IMR-90 (cell line): ENCODE data around the gene ADSS1. TPM values are rescaled to one million over a fixed set of nuclear protein-coding genes. Genes with fewer than 3 reads are reported as not detected.

ENCODE experiments used
- ATAC-seq: fragments of 200-7000 bp; cut with Tn5 transposase; 2 replicates; pipeline ENCODE4 v1.9.1; 2020; ENCODE audit warnings: low read depth, mild to moderate bottlenecking, moderate library complexity
- BruUV-seq: library from RNA; stranded (reverse); fragments of 400-500 nt; replicated peaks from 2 replicates; lab custom pipeline; 2021; lab: Mats Ljungman, UMichigan
- CTCF ChIA-PET: fragments of 300-600 bp; formaldehyde crosslinking; extraction: SDS; loops from one replicate; lab custom pipeline; 2021; ENCODE audit warnings: antibody characterized with exemption; lab: Yijun Ruan, JAX
- POLR2A ChIA-PET: fragments of 300-600 bp; sonication (Branson Sonifier 250); formaldehyde crosslinking; loops from one replicate; lab custom pipeline; 2022; ENCODE audit warnings: antibody characterized with exemption; ENCODE audit not compliant: unreplicated experiment; lab: Charles Lee
- DNase-seq: peaks from one replicate; pipeline ENCODE4 v3.0.0; 2013
- H2AFZ ChIP-seq: replicated peaks from 2 replicates; pipeline ENCODE3; 2013; ENCODE audit warnings: low read length, mild to moderate bottlenecking; ENCODE audit not compliant: poor library complexity
- H2AK5ac ChIP-seq: 2 replicates; pipeline ENCODE4 v1.6.1; 2013; ENCODE audit warnings: low read depth, low read length, inconsistent platforms
- H2AK9ac ChIP-seq: replicated peaks from 2 replicates; pipeline ENCODE3; 2013; ENCODE audit warnings: mild to moderate bottlenecking, low read depth, low read length, moderate library complexity; ENCODE audit not compliant: poor library complexity
- H2BK120ac ChIP-seq: 2 replicates; pipeline ENCODE4 v1.6.1; 2013; ENCODE audit warnings: low read depth, low read length, inconsistent platforms
- H2BK15ac ChIP-seq: 3 replicates; pipeline ENCODE4 v1.6.1; 2013; ENCODE audit warnings: low read depth, low read length, inconsistent platforms
- H2BK20ac ChIP-seq: 2 replicates; pipeline ENCODE4 v1.6.1; 2013; ENCODE audit warnings: low read depth, mild to moderate bottlenecking, inconsistent platforms, low read length, moderate library complexity
- H2BK5ac ChIP-seq: 2 replicates; pipeline ENCODE4 v1.6.1; 2013; ENCODE audit warnings: mild to moderate bottlenecking, low read depth, low read length, inconsistent platforms; ENCODE audit not compliant: poor library complexity, severe bottlenecking
- H3K14ac ChIP-seq: replicated peaks from 2 replicates; pipeline ENCODE4 v1.6.1; 2013; ENCODE audit warnings: low read depth, low read length, inconsistent platforms
- H3K18ac ChIP-seq: 2 replicates; pipeline ENCODE4 v1.6.1; 2013; ENCODE audit warnings: low read depth, low read length, control low read depth
- H3K23ac ChIP-seq: 2 replicates; pipeline ENCODE4 v1.6.1; 2013; ENCODE audit warnings: low read depth, low read length, inconsistent platforms
- H3K27ac ChIP-seq: 2 replicates; pipeline ENCODE4 v1.5.1; 2013; ENCODE audit warnings: mild to moderate bottlenecking, control low read depth, low read length; ENCODE audit not compliant: insufficient read depth
- H3K27me3 ChIP-seq: 2 replicates; pipeline ENCODE4 v1.6.1; 2013; ENCODE audit warnings: low read length; ENCODE audit not compliant: control insufficient read depth, insufficient read depth
- H3K36me3 ChIP-seq: 2 replicates; pipeline ENCODE4 v1.6.1; 2013; ENCODE audit warnings: low read length, mixed read lengths; ENCODE audit not compliant: control insufficient read depth, insufficient read depth
- H3K4ac ChIP-seq: 2 replicates; pipeline ENCODE4 v1.6.1; 2013; ENCODE audit warnings: low read depth, low read length, inconsistent platforms
- H3K4me1 ChIP-seq: 2 replicates; pipeline ENCODE4 v1.6.1; 2013; ENCODE audit warnings: low read length, mixed read lengths; ENCODE audit not compliant: control insufficient read depth, insufficient read depth
- H3K4me2 ChIP-seq: 2 replicates; pipeline ENCODE4 v1.6.1; 2013; ENCODE audit warnings: low read depth, mild to moderate bottlenecking, control low read depth, low read length, moderate library complexity
- H3K4me3 ChIP-seq: 2 replicates; pipeline ENCODE4 v1.5.1; 2013; ENCODE audit warnings: low read depth, mild to moderate bottlenecking, control low read depth, low read length, moderate library complexity; ENCODE audit not compliant: insufficient read depth
- H3K56ac ChIP-seq: 2 replicates; pipeline ENCODE4 v1.6.1; 2013; ENCODE audit warnings: low read length, inconsistent platforms; ENCODE audit not compliant: insufficient read depth; ENCODE audit errors: extremely low read depth
- H3K79me1 ChIP-seq, 2 experiments: 2 replicates each; pipeline ENCODE4 v1.6.1; 2013; ENCODE audit warnings: low read length in 2 of 2, inconsistent platforms in 1 of 2, low read depth in 1 of 2
- H3K9ac ChIP-seq: 2 replicates; pipeline ENCODE4 v1.6.1; 2013; ENCODE audit warnings: low read depth, low read length, control low read depth
- H3K9me1 ChIP-seq: 2 replicates; pipeline ENCODE4 v1.6.1; 2013; ENCODE audit warnings: low read length, inconsistent platforms; ENCODE audit not compliant: insufficient read depth
- H3K9me3 ChIP-seq: 2 replicates; pipeline ENCODE4 v1.6.1; 2013; ENCODE audit warnings: low read length; ENCODE audit not compliant: control insufficient read depth, insufficient read depth
- H4K20me1 ChIP-seq: 2 replicates; pipeline ENCODE4 v1.6.1; 2013; ENCODE audit warnings: low read length, inconsistent platforms; ENCODE audit not compliant: insufficient read depth
- H4K5ac ChIP-seq: 2 replicates; pipeline ENCODE4 v1.6.1; 2013; ENCODE audit warnings: mild to moderate bottlenecking, low read depth, low read length, control low read depth
- H4K8ac ChIP-seq, 2 experiments: 2 replicates each; pipeline ENCODE4 v1.6.1; 2013; ENCODE audit warnings: low read depth in 2 of 2, low read length in 2 of 2, control low read depth in 1 of 2, inconsistent platforms in 1 of 2
- H4K91ac ChIP-seq: 2 replicates; pipeline ENCODE4 v1.6.1; 2013; ENCODE audit warnings: low read depth, low read length, inconsistent platforms; ENCODE audit not compliant: insufficient read depth
- BHLHE40 ChIP-seq: fragments of 150-350 bp; IDR thresholded peaks from 2 replicates; pipeline ENCODE4 v1.6.1; 2016; ENCODE audit warnings: mild to moderate bottlenecking, low read depth, low read length
- CTCF ChIP-seq: conservative IDR thresholded peaks from 2 replicates; pipeline ENCODE4 v1.5.1; 2012; ENCODE audit warnings: mild to moderate bottlenecking, low read depth, low read length, improper control_type of control experiment
- FOS ChIP-seq: fragments of 150-350 bp; IDR thresholded peaks from 2 replicates; pipeline ENCODE4 v1.6.1; 2016; ENCODE audit warnings: low read depth, low read length
- MXI1 ChIP-seq: IDR thresholded peaks from 2 replicates; pipeline ENCODE4 v1.6.1; 2012; ENCODE audit warnings: low read depth, mild to moderate bottlenecking, low read length, moderate library complexity, borderline replicate concordance
- RCOR1 ChIP-seq: IDR thresholded peaks from 2 replicates; pipeline ENCODE4 v1.6.1; 2012; ENCODE audit warnings: mild to moderate bottlenecking, low read length, improper control_type of control experiment; ENCODE audit not compliant: insufficient replicate concordance
- RFX5 ChIP-seq: IDR thresholded peaks from 2 replicates; pipeline ENCODE4 v1.8.0; 2012; ENCODE audit warnings: low read depth, mild to moderate bottlenecking, low read length, moderate library complexity
- WGBS, 2 experiments: methylation state at CpG; one replicate each; pipeline versions ENCODE4 v1.1.5 to v1.1.7; 2013; ENCODE audit warnings: missing lambda C conversion rate in 2 of 2; ENCODE audit not compliant: insufficient read length in 1 of 2; ENCODE audit errors: extremely low coverage in 2 of 2; 5-methylcytosine and 5-hydroxymethylcytosine counted together
- dilution Hi-C: fragments of 300-500 bp; cut with HindIII; formaldehyde crosslinking; loops from one replicate; pipeline ENCODE4 v1.14.3; 2018; ENCODE audit warnings: low sequenced_read_pairs; ENCODE audit not compliant: unreplicated experiment
- in situ Hi-C: fragments of 300-500 bp; cut with MboI; formaldehyde crosslinking; loops from 3 replicates; pipeline ENCODE4 v1.14.3; 2019; ENCODE audit warnings: low sequenced_read_pairs, inconsistent platforms, mixed read lengths
- intact Hi-C: fragments of 100-400 bp; cut with micrococcal nuclease; formaldehyde crosslinking; loops from 2 replicates; pipeline ENCODE4 v1.10.0; 2022
- polyA plus RNA-seq, 3 experiments: library from polyadenylated mRNA; depleted of rRNA; stranded (reverse); fragments of >200 nt; gene quantifications; 2 replicates each; pipeline ENCODE4 v1.2.3, GENCODE V29; 2012; ENCODE audit warnings: low replicate concordance in 1 of 3
- total RNA-seq: library from RNA; depleted of rRNA; stranded (reverse); fragments of >200 nt; gene quantifications from 2 replicates; pipeline ENCODE4 v1.2.3, GENCODE V29; 2012

ADSS1 gene
- total and polyA plus RNA-seq, 2 of the 4 experiments (the other 2 are of a cell fraction) = 1.8 to 5.2 TPM

GRCh38 chr14:104746071-104746545 is 22.1 kb downstream of the ADSS1 start:
- H3K9me3 ChIP-seq = no peaks in the 10 kb centered on the region
- H4K5ac ChIP-seq = peak overlapping the region; percentile 27
- intact Hi-C loops (no loop called here), dilution Hi-C loops (no loop called here), in situ Hi-C loops (no loop called here)
- DNase-seq (no peak), ATAC-seq (no peak)
- peak overlapping the region; percentile 67 for H2BK5ac ChIP-seq
- H2BK15ac ChIP-seq = no peak overlapping the region
- no TSS peak for BruUV-seq
- TF ChIP-seq FOS (no peak), RCOR1 (no peak), MXI1 (no peak), RFX5 (no peak), BHLHE40 (no peak), CTCF (no peak)
- no peak overlapping the region for H3K9ac ChIP-seq
- no peak overlapping the region for H3K4me2 ChIP-seq
- POLR2A ChIA-PET = no interaction called here
- H3K27ac ChIP-seq = peak overlapping the region; percentile 19; the same call in 1 of the 2 replicates
- no peaks in the 10 kb centered on the region for H4K20me1 ChIP-seq
- peak overlapping the region; percentile 23 for H2AK9ac ChIP-seq
- peak overlapping the region; percentile 15 for H3K4ac ChIP-seq
- no peaks in the 10 kb centered on the region for H3K27me3 ChIP-seq
- peak overlapping the region; percentile 83; the same call in 1 of the 2 replicates for H3K14ac ChIP-seq
- H3K9me1 ChIP-seq = peaks cover 28% of the 10 kb centered on the region
- no CpG with 5 or more reads among the region's 13 CpGs for WGBS, 2 experiments
- H4K91ac ChIP-seq = peak overlapping the region; percentile 29; the same call in 1 of the 2 replicates
- CTCF ChIA-PET = no interaction called here
- H4K8ac ChIP-seq = peak overlapping the region; percentile 27 to 57; a peak in 1 of 4 replicates
- H2AK5ac ChIP-seq = peak overlapping the region; percentile 25
- peak overlapping the region; percentile 42; the same call in 1 of the 2 replicates for H2BK120ac ChIP-seq
- 0 out of 2 replicates have a peak overlapping the region, but pooled peaks have one; percentile 12 for H3K18ac ChIP-seq
- peak overlapping the region; percentile 53; the same call in 1 of the 2 replicates for H3K23ac ChIP-seq
- no peak overlapping the region for H2BK20ac ChIP-seq
- H2AFZ ChIP-seq = peak overlapping the region; percentile 55
- H3K56ac ChIP-seq = no peak overlapping the region
- peaks cover 34% of the 10 kb centered on the region for H3K4me1 ChIP-seq
- H3K79me1 ChIP-seq = no peaks in the 10 kb centered on the region
- H3K4me3 ChIP-seq = no peak overlapping the region
- H3K36me3 ChIP-seq = peaks cover 7% of the 10 kb centered on the region
